Raji (cell line): ENCODE data around the gene DISC1.

Experiments used
- POLR2A ChIP-seq: IDR thresholded peaks from 2 replicates; pipeline ENCODE4 v1.6.1; 2011; ENCODE audit warnings: low read depth, low read length, control low read depth; ENCODE audit not compliant: insufficient read depth

DISC1 gene

GRCh38 chr1:231934797-231935196 is 308.2 kb downstream of the DISC1 start:
- no peak for TF ChIP-seq POLR2A

- TF ChIP-seq POLR2A: no peak
Measured at GRCh38 chr1:231935856-231936255, 309.3 kb downstream of the DISC1 start.

- no peak for TF ChIP-seq POLR2A
Measured at GRCh38 chr1:231936983-231937775, 310.6 kb downstream of the DISC1 start.

DNA sequence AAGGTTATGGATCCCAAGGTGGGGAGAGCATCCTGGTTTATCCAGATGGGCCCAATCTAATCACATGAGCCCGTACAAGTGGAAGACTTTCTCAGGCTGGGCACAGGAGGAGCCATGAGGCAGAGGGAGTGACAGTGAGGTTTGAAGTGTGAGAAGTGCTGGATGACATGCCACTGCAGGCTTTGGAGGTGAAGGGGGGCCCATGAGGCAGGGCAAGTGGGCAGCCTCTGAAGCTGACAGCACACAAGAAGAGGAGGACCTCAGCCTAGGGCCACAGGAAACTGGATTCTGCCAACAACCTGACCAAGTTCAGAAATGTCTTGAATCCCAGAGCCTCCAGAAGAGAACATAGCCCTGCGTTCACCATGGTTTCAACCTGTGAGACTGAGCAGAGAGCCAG is 311.6 kb downstream of the DISC1 start:
- TF ChIP-seq POLR2A: no peak

GRCh38 chr1:231938711-231939110 is 312.1 kb downstream of the DISC1 start:
- TF ChIP-seq POLR2A: no peak

GRCh38 chr1:231939118-231939517 is 312.5 kb downstream of the DISC1 start:
- no peak for TF ChIP-seq POLR2A

GRCh38 chr1:231940116-231940515 is 313.5 kb downstream of the DISC1 start:
- no peak for TF ChIP-seq POLR2A

DNA sequence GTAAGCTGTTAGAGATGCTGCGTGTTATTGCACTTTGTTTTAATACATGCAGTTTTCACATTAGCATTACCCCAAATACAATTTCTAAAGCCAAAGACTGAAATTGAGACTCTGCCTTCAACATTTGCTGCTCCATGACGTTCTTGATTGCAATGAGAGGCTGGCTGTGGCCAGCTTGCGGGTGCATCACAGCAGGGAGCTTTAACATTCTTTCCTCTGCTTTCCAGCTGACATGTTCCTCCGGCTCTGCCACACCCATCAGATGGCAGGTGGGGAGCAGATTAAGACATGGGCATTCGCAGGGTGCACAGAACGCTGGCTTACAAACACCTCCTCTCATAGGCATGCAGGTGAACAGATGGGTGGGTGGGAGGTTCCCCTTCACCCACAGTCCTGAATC is 314.1 kb downstream of the DISC1 start:
- no peak for TF ChIP-seq POLR2A

- no peak for TF ChIP-seq POLR2A
Measured at GRCh38 chr1:231943084-231943483, 316.5 kb downstream of the DISC1 start.

GRCh38 chr1:231949277-231950091 is 322.9 kb downstream of the DISC1 start:
- TF ChIP-seq POLR2A: no peak

GRCh38 chr1:231950331-231951128 is 323.9 kb downstream of the DISC1 start:
- TF ChIP-seq POLR2A: no peak

- no peak for TF ChIP-seq POLR2A
Measured at GRCh38 chr1:231951374-231951773, 324.8 kb downstream of the DISC1 start.

GRCh38 chr1:231952154-231952553 is 325.6 kb downstream of the DISC1 start:
- no peak for TF ChIP-seq POLR2A

GRCh38 chr1:231953660-231954059 is 327.1 kb downstream of the DISC1 start:
- no peak for TF ChIP-seq POLR2A

- TF ChIP-seq POLR2A: no peak
Measured at GRCh38 chr1:231954751-231955150, 328.2 kb downstream of the DISC1 start.
